ENCODE measurements around the gene ANKMY1.
A peak's percentile ranks its signal among the peaks of the same experiment; 100 is the strongest.

ANKMY1 gene

GRCh38 chr2:240462073-240462706, 95.6 kb downstream of the ANKMY1 start:
- Histone ChIP-seq H3K36me3 (peaks cover 11% of the 10 kb centered on the region), H3K9me3 (ENCODE audit: severe bottlenecking) (no peaks in the 10 kb centered on the region), H3K4me3 (ENCODE audit: low read depth, low read length) (no peak overlapping the region), H3K27me3 (ENCODE audit: insufficient read depth, low read depth, severe bottlenecking) (no peaks in the 10 kb centered on the region), H3K27ac (no peak overlapping the region)
- no peak for TF ChIP-seq CTCF (IDR thresholded peaks at IDR 0.05; ENCODE audit: low read depth, low read length)
- peak; percentile 4 for DNase-seq

- H3K36me3 ChIP-seq: peaks cover 11% of the 10 kb centered on the region
- H3K27ac ChIP-seq: no peak overlapping the region
- no peak for TF ChIP-seq CTCF (IDR thresholded peaks at IDR 0.05; ENCODE audit: low read depth, low read length)
- peak; percentile 7 for DNase-seq
- no peaks in the 10 kb centered on the region for H3K27me3 ChIP-seq (ENCODE audit: insufficient read depth, low read depth, severe bottlenecking)
- no peaks in the 10 kb centered on the region for H3K9me3 ChIP-seq (ENCODE audit: severe bottlenecking)
- no peak overlapping the region for H3K4me3 ChIP-seq (ENCODE audit: low read depth, low read length)
Measured at GRCh38 chr2:240461471-240462072, 96.2 kb downstream of the ANKMY1 start.

- Histone ChIP-seq H3K27ac (no peak overlapping the region), H3K9me3 (ENCODE audit: severe bottlenecking) (no peaks in the 10 kb centered on the region), H3K4me3 (ENCODE audit: low read depth, low read length) (no peak overlapping the region), H3K36me3 (peaks cover 11% of the 10 kb centered on the region), H3K27me3 (ENCODE audit: insufficient read depth, low read depth, severe bottlenecking) (no peaks in the 10 kb centered on the region)
- peak; percentile 57 for TF ChIP-seq CTCF (IDR thresholded peaks at IDR 0.05; ENCODE audit: low read depth, low read length)
- peak; percentile 54 for DNase-seq
Measured at GRCh38 chr2:240460781-240461431, 96.9 kb downstream of the ANKMY1 start.

GRCh38 chr2:240460253-240460711, 97.5 kb downstream of the ANKMY1 start:
- H3K36me3 ChIP-seq: peaks cover 11% of the 10 kb centered on the region
- peak; percentile 5 for DNase-seq
- no peak for TF ChIP-seq CTCF (IDR thresholded peaks at IDR 0.05; ENCODE audit: low read depth, low read length)
- H3K27ac ChIP-seq: peak overlapping the region; percentile 78
- H3K27me3 ChIP-seq (ENCODE audit: insufficient read depth, low read depth, severe bottlenecking): no peaks in the 10 kb centered on the region
- H3K4me3 ChIP-seq (ENCODE audit: low read depth, low read length): no peak overlapping the region
- no peaks in the 10 kb centered on the region for H3K9me3 ChIP-seq (ENCODE audit: severe bottlenecking)

- Histone ChIP-seq H3K36me3 (peaks cover 10% of the 10 kb centered on the region), H3K27ac (peak overlapping the region; percentile 78), H3K9me3 (ENCODE audit: severe bottlenecking) (no peaks in the 10 kb centered on the region), H3K27me3 (ENCODE audit: insufficient read depth, low read depth, severe bottlenecking) (no peaks in the 10 kb centered on the region), H3K4me3 (ENCODE audit: low read depth, low read length) (no peak overlapping the region)
- 0 out of 2 replicates have a peak, but pooled peaks have one; percentile 16 for TF ChIP-seq CTCF (IDR thresholded peaks at IDR 0.05; ENCODE audit: low read depth, low read length)
- DNase-seq: peak; percentile 78
Measured at GRCh38 chr2:240459401-240460252, 98.2 kb downstream of the ANKMY1 start.
